Progenitor cell of endocrine pancreas (in vitro differentiated cells): ENCODE results near the gene METTL13. TPM values are rescaled to one million over a fixed set of nuclear protein-coding genes. Genes with fewer than 3 reads are reported as not detected.

Experiments used
- DNase-seq: peaks from one replicate; pipeline ENCODE4 v3.0.0; 2021; ENCODE audit warnings: low spot score; ENCODE audit not compliant: unreplicated experiment
- H3K27ac Mint-ChIP-seq: 2 replicates; pipeline ENCODE4 v1.8.0; 2021; ENCODE audit warnings: mild to moderate bottlenecking, moderate library complexity, mixed read lengths
- H3K27me3 Mint-ChIP-seq: 2 replicates; pipeline ENCODE4 v1.8.0; 2021; ENCODE audit warnings: mixed read lengths
- H3K36me3 Mint-ChIP-seq: 2 replicates; pipeline ENCODE4 v1.8.0; 2022; ENCODE audit warnings: mixed read lengths; ENCODE audit not compliant: insufficient read depth
- H3K4me1 Mint-ChIP-seq: 2 replicates; pipeline ENCODE4 v1.8.0; 2021; ENCODE audit warnings: low read depth, mixed read lengths
- H3K4me3 Mint-ChIP-seq: 2 replicates; pipeline ENCODE4 v1.8.0; 2021; ENCODE audit warnings: low read depth, mild to moderate bottlenecking, moderate library complexity, mixed read lengths
- H3K9me3 Mint-ChIP-seq: 2 replicates; pipeline ENCODE4 v1.8.0; 2021; ENCODE audit warnings: low read depth, mixed read lengths
- total RNA-seq: library from RNA; stranded (reverse); gene quantifications from 2 replicates; pipeline ENCODE4 v1.2.1, GENCODE V29; 2021
- TF ChIP-seq, protein P1 (sequence below): fragments of 200-600 bp; sonication (generic); IDR thresholded peaks from one replicate; pipeline ENCODE4 v1.5.0; 2021; ENCODE audit warnings: antibody characterized with exemption, mild to moderate bottlenecking; ENCODE audit not compliant: unreplicated experiment

The METTL13 gene
- total RNA-seq, 1 donor from 2014 or later: 30.8 TPM

DNA sequence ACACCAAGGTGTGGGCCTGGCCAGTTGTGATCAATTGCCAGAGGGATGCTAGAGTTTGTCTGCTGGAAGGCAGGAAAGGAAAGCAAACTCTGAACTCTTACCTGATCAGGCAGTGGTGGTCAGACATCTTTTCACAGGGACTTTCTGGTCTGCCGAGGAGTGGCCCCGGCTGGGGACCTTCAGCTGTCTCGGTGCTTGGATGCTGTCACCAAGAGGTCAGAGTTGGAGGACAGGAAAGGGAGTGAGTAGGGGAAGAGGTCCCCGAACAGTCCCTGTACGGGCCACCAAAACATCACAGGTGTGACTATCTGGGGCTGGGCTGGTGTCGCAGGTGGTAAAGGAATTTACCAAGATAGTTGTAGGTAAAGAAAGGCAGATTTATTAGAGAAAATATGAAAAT, 17.7 kb upstream of the METTL13 start:
- Mint-ChIP-seq H3K36me3 (no peaks in the 10 kb centered on the region), H3K27ac (no peak overlapping the region), H3K9me3 (no peaks in the 10 kb centered on the region), H3K4me1 (peaks cover 6% of the 10 kb centered on the region), H3K4me3 (no peak overlapping the region), H3K27me3 (peaks cover 3% of the 10 kb centered on the region)
- TF ChIP-seq, protein P1, sequence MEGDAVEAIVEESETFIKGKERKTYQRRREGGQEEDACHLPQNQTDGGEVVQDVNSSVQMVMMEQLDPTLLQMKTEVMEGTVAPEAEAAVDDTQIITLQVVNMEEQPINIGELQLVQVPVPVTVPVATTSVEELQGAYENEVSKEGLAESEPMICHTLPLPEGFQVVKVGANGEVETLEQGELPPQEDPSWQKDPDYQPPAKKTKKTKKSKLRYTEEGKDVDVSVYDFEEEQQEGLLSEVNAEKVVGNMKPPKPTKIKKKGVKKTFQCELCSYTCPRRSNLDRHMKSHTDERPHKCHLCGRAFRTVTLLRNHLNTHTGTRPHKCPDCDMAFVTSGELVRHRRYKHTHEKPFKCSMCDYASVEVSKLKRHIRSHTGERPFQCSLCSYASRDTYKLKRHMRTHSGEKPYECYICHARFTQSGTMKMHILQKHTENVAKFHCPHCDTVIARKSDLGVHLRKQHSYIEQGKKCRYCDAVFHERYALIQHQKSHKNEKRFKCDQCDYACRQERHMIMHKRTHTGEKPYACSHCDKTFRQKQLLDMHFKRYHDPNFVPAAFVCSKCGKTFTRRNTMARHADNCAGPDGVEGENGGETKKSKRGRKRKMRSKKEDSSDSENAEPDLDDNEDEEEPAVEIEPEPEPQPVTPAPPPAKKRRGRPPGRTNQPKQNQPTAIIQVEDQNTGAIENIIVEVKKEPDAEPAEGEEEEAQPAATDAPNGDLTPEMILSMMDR: no peak
- DNase-seq: no peak

DNA sequence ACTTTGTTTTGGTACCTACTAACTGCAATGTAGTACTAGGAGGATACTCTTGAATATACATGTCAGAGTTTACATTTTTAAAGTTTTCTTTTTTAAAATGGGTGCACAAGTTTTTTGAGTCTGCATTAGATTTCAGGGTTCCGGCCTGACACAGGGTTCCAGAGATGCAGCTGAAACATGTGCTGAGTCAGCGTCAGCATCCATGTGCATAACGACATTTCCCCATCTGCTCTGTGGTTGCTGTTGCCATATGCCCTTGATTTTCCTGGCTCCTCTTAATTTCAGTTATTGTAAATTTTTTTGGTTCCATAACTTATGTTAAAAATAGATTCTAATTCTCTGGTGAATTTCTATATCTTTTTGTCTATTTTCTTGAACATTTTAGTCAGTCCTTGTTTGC, 12.3 kb upstream of the METTL13 start:
- TF ChIP-seq, protein P1: no peak
- no peak overlapping the region for H3K27ac Mint-ChIP-seq
- H3K36me3 Mint-ChIP-seq: no peaks in the 10 kb centered on the region
- peaks cover 6% of the 10 kb centered on the region for H3K4me1 Mint-ChIP-seq
- no peak for DNase-seq
- H3K27me3 Mint-ChIP-seq: peaks cover 4% of the 10 kb centered on the region
- H3K4me3 Mint-ChIP-seq: no peak overlapping the region
- no peaks in the 10 kb centered on the region for H3K9me3 Mint-ChIP-seq

DNA sequence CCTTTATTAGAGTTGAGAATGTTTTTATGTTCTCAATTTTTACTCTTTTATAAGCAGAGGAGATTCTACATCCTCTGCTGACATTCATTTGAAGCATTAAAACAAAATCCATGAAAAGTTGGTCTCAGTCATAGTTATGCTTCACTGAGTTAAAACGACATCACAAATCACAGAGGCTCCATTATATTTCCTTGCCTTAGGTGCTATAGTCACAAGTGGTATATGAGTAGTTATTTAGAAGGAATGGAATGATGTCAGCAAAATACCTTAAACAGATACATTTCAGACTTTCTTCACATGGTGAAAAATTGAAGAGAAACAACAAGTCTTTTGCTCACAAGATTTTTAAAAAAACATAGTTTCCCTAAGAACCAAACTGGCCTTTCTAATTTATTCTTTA, 11.7 kb upstream of the METTL13 start:
- no peak overlapping the region for H3K27ac Mint-ChIP-seq

DNA sequence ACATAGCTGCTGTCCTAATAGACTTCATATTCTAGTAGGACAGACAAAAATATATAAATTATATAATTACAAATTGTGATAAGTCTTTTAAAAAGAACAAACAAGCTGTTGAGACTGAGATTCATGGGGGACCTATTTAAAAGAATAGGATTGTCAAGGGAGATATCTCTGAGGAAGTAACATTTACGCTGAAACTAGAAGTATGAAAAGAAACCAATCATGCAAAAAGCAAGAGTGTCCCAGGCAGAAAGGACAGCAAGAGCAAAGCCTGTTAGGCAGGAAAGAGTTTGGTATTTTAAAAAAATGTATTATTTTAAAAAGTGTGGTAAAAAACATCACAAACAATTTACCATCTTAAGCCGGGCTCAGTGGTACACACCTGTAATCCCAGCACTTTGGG, 9.1 kb upstream of the METTL13 start:
- no peak overlapping the region for H3K4me3 Mint-ChIP-seq
- peaks cover 3% of the 10 kb centered on the region for H3K4me1 Mint-ChIP-seq
- TF ChIP-seq, protein P1: no peak
- H3K36me3 Mint-ChIP-seq: no peaks in the 10 kb centered on the region
- no peak overlapping the region for H3K27ac Mint-ChIP-seq
- no peaks in the 10 kb centered on the region for H3K9me3 Mint-ChIP-seq
- H3K27me3 Mint-ChIP-seq: peaks cover 13% of the 10 kb centered on the region
- no peak for DNase-seq

More for the DNA sequence above, 11.7 kb upstream of the METTL13 start:
- no peak for DNase-seq
- Mint-ChIP-seq H3K4me1 (peaks cover 6% of the 10 kb centered on the region), H3K4me3 (no peak overlapping the region), H3K9me3 (no peaks in the 10 kb centered on the region), H3K36me3 (no peaks in the 10 kb centered on the region), H3K27me3 (peaks cover 7% of the 10 kb centered on the region)
- TF ChIP-seq, protein P1: no peak

DNA sequence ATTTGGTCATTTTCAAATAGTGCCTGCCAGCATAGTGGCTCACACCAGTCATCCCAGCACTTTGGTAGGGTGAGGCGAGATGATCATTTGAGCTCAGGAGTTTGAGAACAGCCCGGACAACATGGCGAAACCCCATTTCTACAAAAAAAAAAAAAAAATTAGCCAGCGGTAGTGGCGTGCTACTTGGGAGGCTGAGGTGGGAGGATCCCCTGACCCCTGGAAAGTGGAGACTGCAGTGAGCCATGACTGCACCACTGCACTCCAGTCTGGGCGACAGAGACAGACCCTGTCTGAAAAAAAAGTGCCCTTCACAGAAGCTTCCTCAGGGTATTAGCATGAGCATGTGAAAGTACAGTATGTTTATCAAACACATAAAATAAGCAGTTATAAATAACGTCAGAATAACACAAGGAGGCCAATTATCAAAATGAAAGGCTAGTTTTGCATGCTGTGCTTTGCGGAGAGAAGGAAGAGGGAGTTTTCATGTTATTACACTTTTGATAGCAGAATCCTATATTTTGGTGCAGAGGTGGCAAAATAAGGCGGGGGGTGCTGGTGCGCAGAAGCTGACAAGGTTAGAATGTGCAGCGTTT, 781 bp upstream of the METTL13 start:
- peaks cover 17% of the 10 kb centered on the region for H3K4me1 Mint-ChIP-seq
- H3K27ac Mint-ChIP-seq: peak overlapping the region; percentile 98
- DNase-seq: no peak
- H3K9me3 Mint-ChIP-seq: no peaks in the 10 kb centered on the region
- H3K27me3 Mint-ChIP-seq: peaks cover 8% of the 10 kb centered on the region
- peaks cover 2% of the 10 kb centered on the region for H3K36me3 Mint-ChIP-seq
- H3K4me3 Mint-ChIP-seq: peak overlapping the region; percentile 96
- TF ChIP-seq, protein P1: no peak
